ENCODE results near the gene SLC39A11. TPM values are rescaled to one million over a fixed set of nuclear protein-coding genes. Genes with fewer than 3 reads are reported as not detected.

The SLC39A11 gene
- total RNA-seq, 1 donor from 2014 or later, result 4.9 TPM

DNA sequence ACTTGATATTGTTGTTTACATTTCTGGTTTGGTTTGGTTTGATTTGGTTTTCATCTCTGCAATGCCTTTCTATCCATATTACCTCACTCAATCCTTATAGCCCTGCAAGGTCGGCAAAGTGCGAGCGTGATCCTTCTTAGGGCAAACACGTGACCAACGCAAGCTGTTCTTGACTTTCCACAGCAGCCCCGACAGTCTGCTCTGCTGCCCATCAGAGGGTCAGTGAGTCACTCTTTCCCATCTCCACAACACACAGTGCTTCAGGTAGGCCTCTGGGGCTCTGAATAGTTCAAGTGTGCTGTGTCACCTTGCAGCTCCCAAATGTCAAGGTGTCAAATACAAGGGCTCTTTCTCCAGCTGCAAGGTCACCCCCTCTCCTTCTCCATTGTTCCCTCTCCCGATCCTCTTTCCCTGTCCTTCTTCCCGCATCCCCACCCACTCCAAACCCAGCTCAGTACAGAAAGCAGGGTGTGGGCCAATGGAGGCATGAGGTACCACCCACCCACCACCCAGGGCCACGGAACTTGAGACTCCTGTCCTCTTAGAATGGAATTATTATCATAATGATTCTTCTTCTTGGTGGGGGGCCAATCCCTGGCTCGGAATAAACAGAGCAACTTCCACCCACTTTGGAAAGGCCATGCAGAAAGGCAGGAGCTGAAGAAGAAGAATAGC lies 139.7 kb downstream of the SLC39A11 start:
- H3K36me3 ChIP-seq, result peaks cover 0 to under 1% of the 10 kb centered on the region in 2 donors
- intact Hi-C loops (cut with DNase I), result no loop called here
- H3K4me1 ChIP-seq, result no peaks in the 10 kb centered on the region
- no peak for DNase-seq (ENCODE audit: low spot score in 2 of 2)
- TF ChIP-seq CTCF (IDR thresholded peaks at IDR 0.05), result no peak
- no peak overlapping the region for H3K27ac ChIP-seq
- no peak overlapping the region for H3K4me3 ChIP-seq
- no peaks in the 10 kb centered on the region for H3K9me3 ChIP-seq
- H3K27me3 ChIP-seq, result no peaks in the 10 kb centered on the region

DNA sequence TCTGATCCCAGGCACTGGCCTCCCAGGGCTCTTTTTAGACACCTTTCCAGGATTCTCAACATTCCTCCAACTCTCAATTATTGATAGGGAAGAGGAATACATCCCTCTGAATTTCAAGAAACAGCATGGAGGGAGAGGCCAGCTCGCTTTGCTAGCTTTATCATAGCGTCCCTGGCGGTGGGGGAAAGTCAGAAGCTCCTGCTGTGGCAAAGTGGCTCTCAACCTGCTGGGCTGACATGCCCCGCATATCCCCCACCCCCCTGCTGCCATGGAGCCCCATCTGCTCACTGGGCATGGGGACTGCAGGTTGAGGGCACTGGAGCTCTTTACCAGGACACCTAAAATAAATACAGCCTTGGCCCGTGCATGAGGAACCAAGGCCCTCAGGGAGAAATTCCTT lies 140.3 kb downstream of the SLC39A11 start:
- no peaks in the 10 kb centered on the region for H3K27me3 ChIP-seq
- no peak overlapping the region for H3K27ac ChIP-seq
- H3K36me3 ChIP-seq, result peaks cover 0 to 3% of the 10 kb centered on the region in 2 donors
- DNase-seq (ENCODE audit: low spot score in 2 of 2), result no peak
- no peak for TF ChIP-seq CTCF (IDR thresholded peaks at IDR 0.05)
- intact Hi-C loops (cut with DNase I), result no loop called here
- no peaks in the 10 kb centered on the region for H3K9me3 ChIP-seq
- H3K4me1 ChIP-seq, result no peaks in the 10 kb centered on the region
- no peak overlapping the region for H3K4me3 ChIP-seq

GRCh38 chr17:72950242-72950931 lies 142.1 kb downstream of the SLC39A11 start:
- H3K27ac ChIP-seq, result no peak overlapping the region
- H3K9me3 ChIP-seq, result no peaks in the 10 kb centered on the region
- intact Hi-C loops (cut with DNase I), result no loop called here
- H3K4me1 ChIP-seq, result no peaks in the 10 kb centered on the region
- DNase-seq (ENCODE audit: low spot score in 2 of 2), result no peak
- no peak overlapping the region for H3K4me3 ChIP-seq
- H3K36me3 ChIP-seq, result peaks cover 0 to 3% of the 10 kb centered on the region in 2 donors
- TF ChIP-seq CTCF (IDR thresholded peaks at IDR 0.05), result no peak
- H3K27me3 ChIP-seq, result no peaks in the 10 kb centered on the region

DNA sequence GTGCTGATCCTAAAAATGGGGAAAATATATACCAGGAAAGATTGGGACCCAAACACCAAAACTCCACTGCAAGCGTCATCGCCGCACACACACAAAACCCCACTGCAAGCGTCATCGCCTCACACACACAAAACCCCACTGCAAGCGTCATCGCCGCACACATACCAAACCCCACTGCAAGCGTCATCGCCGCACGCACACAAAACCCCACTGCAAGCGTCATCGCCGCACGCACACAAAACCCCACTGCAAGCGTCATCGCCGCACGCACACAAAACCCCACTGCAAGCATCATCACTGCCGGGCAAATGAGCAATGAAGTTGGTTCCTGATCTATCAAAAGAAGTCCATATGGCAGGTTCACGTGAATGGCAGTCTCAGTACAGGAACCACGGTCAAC lies 144.4 kb downstream of the SLC39A11 start:
- intact Hi-C loops (cut with DNase I), result no loop called here
- Histone ChIP-seq H3K27ac (no peak overlapping the region), H3K36me3 (peaks cover 0 to 3% of the 10 kb centered on the region in 2 donors), H3K4me3 (no peak overlapping the region), H3K4me1 (no peaks in the 10 kb centered on the region), H3K9me3 (no peaks in the 10 kb centered on the region), H3K27me3 (no peaks in the 10 kb centered on the region)
- DNase-seq (ENCODE audit: low spot score in 2 of 2), result no peak
- TF ChIP-seq CTCF (IDR thresholded peaks at IDR 0.05), result no peak

DNA sequence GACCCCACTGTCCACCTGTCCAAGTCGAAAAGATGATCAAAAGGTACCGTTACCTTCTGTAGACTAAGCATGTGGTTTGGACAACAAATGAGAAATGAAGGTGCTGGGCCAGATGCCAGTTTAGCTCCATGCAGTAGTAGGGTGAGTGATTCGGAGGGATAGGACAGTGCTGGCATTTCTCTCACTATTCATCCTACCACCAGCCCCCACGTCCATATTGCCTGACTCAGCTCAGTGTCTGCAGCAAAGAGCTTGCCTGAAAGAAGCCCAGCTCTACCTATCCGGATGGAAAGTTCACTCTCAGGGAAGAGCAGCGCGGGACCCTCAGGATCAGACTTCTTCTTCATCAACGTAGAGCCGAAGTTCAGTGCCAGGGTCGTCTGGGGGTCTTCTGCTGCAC lies 145.0 kb downstream of the SLC39A11 start:
- Histone ChIP-seq H3K9me3 (no peaks in the 10 kb centered on the region), H3K4me1 (no peaks in the 10 kb centered on the region), H3K27ac (no peak overlapping the region), H3K4me3 (no peak overlapping the region), H3K36me3 (peaks cover 0 to 3% of the 10 kb centered on the region in 2 donors), H3K27me3 (no peaks in the 10 kb centered on the region)
- DNase-seq (ENCODE audit: low spot score in 2 of 2), result no peak
- intact Hi-C loops (cut with DNase I), result no loop called here
- TF ChIP-seq CTCF (IDR thresholded peaks at IDR 0.05), result no peak
